MM.1S (cell line): ENCODE measurements around the gene DNAH8.

ENCODE experiments used
- CTCF ChIP-seq: fragments of 300-600 bp; sonication (generic); IDR thresholded peaks from 2 replicates; pipeline ENCODE4 v1.5.1; 2016; ENCODE audit warnings: antibody characterized with exemption, low read length, mixed read lengths
- EZH2 ChIP-seq: fragments of 300-600 bp; sonication (generic); optimal IDR thresholded peaks from 2 replicates; pipeline ENCODE3; 2017; ENCODE audit warnings: low read depth, mild to moderate bottlenecking, antibody characterized with exemption, low read length, mixed read lengths

GRCh38 chr6:38686270-38687042 is 28.7 kb upstream of the DNAH8 start:
- TF ChIP-seq EZH2, result no peak
- TF ChIP-seq CTCF, result no peak
